Adrenal gland (tissue), 12 donors: ENCODE measurements around the gene CPNE7. TPM values are rescaled to one million over a fixed set of nuclear protein-coding genes. Genes with fewer than 3 reads are reported as not detected.
A peak's percentile ranks its signal among the peaks of the same experiment; 100 is the strongest.

Experiments used
- DNase-seq, 7 donors: peaks; one replicate each; pipeline ENCODE4 v3.0.0-alpha.2; 2019 to 2020
- H3K27ac ChIP-seq, 5 donors: fragments of 200-600 bp; sonication (generic) in 4 of 5; 1 replicate in 3 of 5; 2 replicates in 2 of 5; pipeline versions ENCODE4 v1.5.1 to v1.8.0; 2016 to 2020; ENCODE audit warnings: mild to moderate bottlenecking in 1 of 5
- H3K27me3 ChIP-seq: fragments of 200-600 bp; 2 replicates; pipeline ENCODE4 v1.8.0; 2021
- H3K36me3 ChIP-seq, 2 donors: fragments of 200-600 bp; replicated peaks in 1 of 2; 1 replicate in 1 of 2; 2 replicates in 1 of 2; pipeline versions ENCODE4 v1.5.1 to v1.8.0; 2018 to 2022
- H3K4me1 ChIP-seq, 2 donors: fragments of 200-600 bp; replicated peaks in 1 of 2; 1 replicate in 1 of 2; 2 replicates in 1 of 2; pipeline versions ENCODE4 v1.5.1 to v1.8.0; 2018 to 2021
- H3K4me3 ChIP-seq, 4 donors: fragments of 200-600 bp; sonication (generic) in 3 of 4; one replicate each; pipeline ENCODE4 v1.5.1; 2016 to 2018
- H3K9me3 ChIP-seq, 3 donors: fragments of 200-600 bp; sonication (generic) in 1 of 3; replicated peaks in 1 of 3; 1 replicate in 2 of 3; 2 replicates in 1 of 3; pipeline versions ENCODE4 v1.5.1 to v1.8.0; 2016 to 2021
- CTCF ChIP-seq, 6 experiments: fragments of 450-650 bp in 4 of 6; fragments of 200-600 bp in 2 of 6; sonication (generic) in 1 of 6; IDR thresholded peaks; 1 replicate in 5 of 6; 2 replicates in 1 of 6; pipeline versions ENCODE4 v1.5.1 to v1.8.0; 2016 to 2021; ENCODE audit warnings: antibody characterized with exemption in 6 of 6, mild to moderate bottlenecking in 2 of 6, moderate library complexity in 1 of 6
- POLR2A ChIP-seq, 2 donors: fragments of 450-650 bp; IDR thresholded peaks; one replicate each; pipeline ENCODE4 v1.6.1; 2017; ENCODE audit warnings: antibody characterized with exemption in 2 of 2, mild to moderate bottlenecking in 2 of 2, moderate library complexity in 1 of 2
- WGBS, 4 donors: extraction: QIAGEN DNeasy Blood & Tissue Kit in 2 of 4; methylation state at CpG; one replicate each; pipeline versions ENCODE4 v1.1.5 to v1.1.7; 2013 to 2017; 5-methylcytosine and 5-hydroxymethylcytosine counted together
- intact Hi-C, 2 donors: fragments of 100-400 bp; cut with DNase I; formaldehyde crosslinking; loops; one replicate each; pipeline versions ENCODE4 v1.14.1 to v1.15.0; 2022 to 2023
- polyA plus RNA-seq, 3 donors: library from polyadenylated mRNA; stranded (reverse); fragments of 200-250 nt in 2 of 3; fragments of 350-450 nt in 1 of 3; fragmentation: Illumina TruSeq in 1 of 3; extraction: RNeasy Lipid Tissue Mini Kit (QIAGEN cat#74804) in 1 of 3; gene quantifications; one replicate each; pipeline ENCODE4 v1.2.3, GENCODE V29; 2013 to 2014
- total RNA-seq, 9 donors: library from RNA; depleted of rRNA in 4 of 9; stranded (reverse); fragments of >200 nt in 4 of 9; fragments of 120-200 nt in 1 of 9; fragmentation: NEBNext Ultra II Directional in 1 of 9; extraction: Animal tissue kit (Norgen Biotek cat#: 25700) in 1 of 9; gene quantifications; one replicate each; pipeline versions ENCODE4 v1.1.0 to v1.2.4, GENCODE V29; 2013 to 2023
- donor health status: healthy with polysubstance abuse.
- donor health status: Bipolar disorder and iron deficiency.
- donor health status: DM: yes; HTN: yes; CAD: no.
- donor health status: DM: no; HTN: no; CAD: no.
- donor health status: DM: no; HTN: no; CAD: no.
- donor health status: DM: yes; HTN: yes; CAD: no.

CPNE7 gene
- total and polyA plus RNA-seq, 12 donors, result 0.15 to 6.8 (median 0.52) TPM; not detected in 3

- Histone ChIP-seq H3K9me3 (no peaks in the 10 kb centered on the region), H3K4me1 (no peaks in the 10 kb centered on the region), H3K27me3 (no peaks in the 10 kb centered on the region), H3K27ac (no peak overlapping the region), H3K36me3 (no peaks in the 10 kb centered on the region), H3K4me3 (no peak overlapping the region)
- WGBS, 4 donors, result 59 to 81% (median 65%) methylated on average over 9 to 22 of the region's 22 CpGs
- TF ChIP-seq CTCF (IDR thresholded peaks at IDR 0.05), result no peak
- TF ChIP-seq POLR2A (IDR thresholded peaks at IDR 0.05), result no peak
- no peak for DNase-seq
- intact Hi-C loops, result no loop called here
Observed at GRCh38 chr16:89601906-89602272, 26.3 kb downstream of the CPNE7 start.

- Histone ChIP-seq H3K27ac (no peak overlapping the region), H3K4me1 (no peaks in the 10 kb centered on the region), H3K9me3 (no peaks in the 10 kb centered on the region), H3K36me3 (no peaks in the 10 kb centered on the region), H3K27me3 (no peaks in the 10 kb centered on the region), H3K4me3 (no peak overlapping the region)
- WGBS, 4 donors, result 11 to 24% (median 20%) methylated on average over 13 to 22 of the region's 22 CpGs
- intact Hi-C loops, result no loop called here
- DNase-seq, result peak in 2 of 7 donors; percentile 33 to 36
- TF ChIP-seq CTCF (IDR thresholded peaks at IDR 0.05) (no peak), POLR2A (IDR thresholded peaks at IDR 0.05) (no peak)
Observed at GRCh38 chr16:89602273-89602951, 26.9 kb downstream of the CPNE7 start.

- H3K9me3 ChIP-seq, result no peaks in the 10 kb centered on the region
- no peak overlapping the region for H3K4me3 ChIP-seq
- H3K27ac ChIP-seq, result no peak overlapping the region
- 40 to 67% (median 65%) methylated on average over 2 to 5 of the region's 5 CpGs for WGBS, 4 donors
- H3K27me3 ChIP-seq, result no peaks in the 10 kb centered on the region
- intact Hi-C loops, result no loop called here
- H3K36me3 ChIP-seq, result no peaks in the 10 kb centered on the region
- H3K4me1 ChIP-seq, result no peaks in the 10 kb centered on the region
- TF ChIP-seq CTCF (IDR thresholded peaks at IDR 0.05) (no peak), POLR2A (IDR thresholded peaks at IDR 0.05) (no peak)
- DNase-seq, result no peak
Observed at GRCh38 chr16:89602952-89603590, 27.5 kb downstream of the CPNE7 start.

GRCh38 chr16:89604764-89605163 is 29.2 kb downstream of the CPNE7 start:
- Histone ChIP-seq H3K27ac (no peak overlapping the region), H3K4me3 (no peak overlapping the region), H3K9me3 (no peaks in the 10 kb centered on the region), H3K4me1 (no peaks in the 10 kb centered on the region), H3K36me3 (no peaks in the 10 kb centered on the region), H3K27me3 (no peaks in the 10 kb centered on the region)
- no peak for TF ChIP-seq CTCF (IDR thresholded peaks at IDR 0.05)
- no peak for TF ChIP-seq POLR2A (IDR thresholded peaks at IDR 0.05)
- DNase-seq, result no peak
- 59 to 83% (median 71%) methylated on average over 8 to 16 of the region's 16 CpGs for WGBS, 4 donors
- intact Hi-C loops, result no loop called here
